ENCODE data around the gene CCNQ. TPM values are rescaled to one million over a fixed set of nuclear protein-coding genes. Genes with fewer than 3 reads are reported as not detected.

CCNQ gene
- total RNA-seq, 1 experiment from 2014 or later, result 20.3 TPM

- TF ChIP-seq ZBTB33 (IDR thresholded peaks at IDR 0.05; ENCODE audit: extremely low read depth, insufficient replicate concordance, low read length), result no peak
- TF ChIP-seq ATF3 (IDR thresholded peaks at IDR 0.05), result no peak
- no peak for TF ChIP-seq EZH2phosphoT487 (IDR thresholded peaks at IDR 0.05; ENCODE audit: borderline replicate concordance)
- no peak for TF ChIP-seq RAD21 (IDR thresholded peaks at IDR 0.05; ENCODE audit: low read depth)
- TF ChIP-seq YY1 (IDR thresholded peaks at IDR 0.05; ENCODE audit: extremely low read depth, insufficient replicate concordance, low read depth, low read length), result no peak
- TF ChIP-seq MAX (IDR thresholded peaks at IDR 0.05), result no peak
Observed at GRCh38 chrX:153641627-153642026, 42.7 kb upstream of the CCNQ start (continued).

- no peak overlapping the region for H3K27ac ChIP-seq (ENCODE audit: low read depth, low read length)
- H2AFZ ChIP-seq (ENCODE audit: low read depth, low read length, poor library complexity, severe bottlenecking), result no peak overlapping the region
- no peak for ATAC-seq
- no peaks in the 10 kb centered on the region for H3K79me2 ChIP-seq (ENCODE audit: insufficient read depth, low read length)
- H3K9me3 ChIP-seq (ENCODE audit: control insufficient read depth in 1 of 2, insufficient read depth in 1 of 2, low read depth in 1 of 2, low read length in 2 of 2), result no peaks in the 10 kb centered on the region
- intact Hi-C loops (cut with micrococcal nuclease), result no loop called here
- no peaks in the 10 kb centered on the region for H3K36me3 ChIP-seq (ENCODE audit: control insufficient read depth in 1 of 2, insufficient read depth in 2 of 2, low read length in 2 of 2)
- H3K9me2 ChIP-seq (ENCODE audit: insufficient read depth), result no peaks in the 10 kb centered on the region
- no peak overlapping the region for H3K4me3 ChIP-seq (replicated peaks in 1 of 2; ENCODE audit: low read depth in 1 of 2, low read length in 2 of 2)
- POLR2A ChIA-PET, result no interaction called here
- CTCF ChIA-PET, result interaction anchor here (1.0 kb wide), 1 partner anchor 9 kb away, joined by 3 read pairs; no protein-coding TSS in a partner anchor
- BruUV-seq (replicated peaks), result no TSS peak
- H3K27me3 ChIP-seq (ENCODE audit: insufficient read depth, low read length), result no peaks in the 10 kb centered on the region
- RAD21 ChIA-PET (ENCODE audit: low non-redundant PET in 1 of 2, low total read pairs in 2 of 2, uncharacterized antibody in 2 of 2, unreplicated experiment in 2 of 2), result no interaction called here
- H4K20me1 ChIP-seq (ENCODE audit: insufficient read depth), result no peaks in the 10 kb centered on the region
- H3K4me2 ChIP-seq (ENCODE audit: low read length), result no peak overlapping the region
- no peak overlapping the region for H3K9ac ChIP-seq (ENCODE audit: low read length)
- no peak for DNase-seq (ENCODE audit: low read depth, low spot score)
- peaks cover 3 to 7% of the 10 kb centered on the region in 2 experiments; a peak in 1 of 4 replicates for H3K4me1 ChIP-seq (ENCODE audit: control insufficient read depth in 1 of 2, insufficient read depth in 2 of 2, low read length in 2 of 2)
- TF ChIP-seq CBX3 (IDR thresholded peaks at IDR 0.05; ENCODE audit: low read depth) (no peak), EZH2phosphoT487 (IDR thresholded peaks at IDR 0.05; ENCODE audit: borderline replicate concordance) (no peak), EGR1 (IDR thresholded peaks at IDR 0.05; ENCODE audit: low read depth) (no peak), REST (IDR thresholded peaks at IDR 0.05; ENCODE audit: low read depth) (no peak), ZBTB33 (IDR thresholded peaks at IDR 0.05; ENCODE audit: extremely low read depth, insufficient replicate concordance, low read length) (no peak), MAX (IDR thresholded peaks at IDR 0.05) (no peak), ZFX (IDR thresholded peaks at IDR 0.05) (no peak), ZNF274 (IDR thresholded peaks at IDR 0.05; ENCODE audit: low read depth, low read length) (no peak), POLR2A (IDR thresholded peaks at IDR 0.05; ENCODE audit: borderline replicate concordance, extremely low read depth, insufficient read depth, insufficient read length) (no peak), RAD21 (IDR thresholded peaks at IDR 0.05; ENCODE audit: low read depth) (no peak), SP1 (IDR thresholded peaks at IDR 0.05; ENCODE audit: low read depth) (no peak), SIN3A (IDR thresholded peaks at IDR 0.05; ENCODE audit: low read depth) (no peak), YY1 (IDR thresholded peaks at IDR 0.05; ENCODE audit: extremely low read depth, insufficient replicate concordance, low read depth, low read length) (no peak)
Observed at GRCh38 chrX:153640736-153641575, 42.0 kb upstream of the CCNQ start.
